GM23338 (cell line): Measurements from ENCODE around the gene CRIP3. TPM values are rescaled to one million over a fixed set of nuclear protein-coding genes. Genes with fewer than 3 reads are reported as not detected.

Experiments
- ATAC-seq: fragments of 200-7000 bp; cut with Tn5 transposase; 3 replicates; pipeline ENCODE4 v1.9.1; 2020
- DNase-seq: peaks from one replicate; pipeline ENCODE4 v3.0.0-alpha.2; 2015; ENCODE audit warnings: low spot score
- H2AFZ ChIP-seq: fragments of 200-600 bp; sonication (generic); 2 replicates; pipeline ENCODE4 v1.8.0; 2016; ENCODE audit warnings: antibody characterized with exemption, mild to moderate bottlenecking, moderate library complexity
- H3F3A ChIP-seq: fragments of 200-600 bp; sonication (generic); replicated peaks from 2 replicates; pipeline ENCODE4 v1.8.0; 2017; ENCODE audit warnings: antibody characterized with exemption, mixed run types, low read depth
- H3K27ac ChIP-seq: fragments of 200-600 bp; sonication (generic); 2 replicates; pipeline ENCODE4 v1.6.1; 2016; ENCODE audit warnings: low read depth
- H3K27me3 ChIP-seq: fragments of 200-600 bp; sonication (generic); 2 replicates; pipeline ENCODE4 v1.8.0; 2016; ENCODE audit warnings: mild to moderate bottlenecking, mixed run types, moderate library complexity; ENCODE audit not compliant: insufficient read depth
- H3K36me3 ChIP-seq: fragments of 200-600 bp; sonication (generic); 2 replicates; pipeline ENCODE4 v1.8.0; 2016; ENCODE audit warnings: mild to moderate bottlenecking; ENCODE audit not compliant: insufficient read depth
- H3K4me1 ChIP-seq: fragments of 200-600 bp; sonication (generic); 2 replicates; pipeline ENCODE4 v1.8.0; 2016; ENCODE audit warnings: mild to moderate bottlenecking, moderate library complexity; ENCODE audit not compliant: insufficient read depth
- H3K4me2 ChIP-seq: fragments of 200-600 bp; sonication (generic); 2 replicates; pipeline ENCODE4 v1.7.1; 2017; ENCODE audit warnings: mixed run types
- H3K4me3 ChIP-seq: fragments of 200-600 bp; sonication (generic); 2 replicates; pipeline ENCODE4 v1.6.1; 2016; ENCODE audit warnings: mixed run types
- H3K79me2 ChIP-seq: fragments of 200-600 bp; sonication (generic); replicated peaks from 2 replicates; pipeline ENCODE4 v1.8.0; 2017; ENCODE audit warnings: mild to moderate bottlenecking; ENCODE audit not compliant: insufficient read depth
- H3K9me2 ChIP-seq: fragments of 200-600 bp; sonication (generic); 2 replicates; pipeline ENCODE4 v1.8.0; 2017; ENCODE audit not compliant: insufficient read depth
- H4K20me1 ChIP-seq: fragments of 200-600 bp; sonication (generic); replicated peaks from 2 replicates; pipeline ENCODE4 v1.8.0; 2017; ENCODE audit warnings: mild to moderate bottlenecking; ENCODE audit not compliant: insufficient read depth
- H3K27ac Mint-ChIP-seq: 2 replicates; pipeline ENCODE4 v1.8.0; 2020; ENCODE audit warnings: inconsistent platforms, mild to moderate bottlenecking, moderate library complexity, mixed read lengths
- H3K27me3 Mint-ChIP-seq: 3 replicates; pipeline ENCODE4 v1.8.0; 2022; ENCODE audit warnings: low read depth, mild to moderate bottlenecking, moderate library complexity, mixed read lengths, inconsistent platforms; ENCODE audit not compliant: insufficient read depth, poor library complexity
- H3K36me3 Mint-ChIP-seq: 3 replicates; pipeline ENCODE4 v1.8.0; 2021; ENCODE audit warnings: low read depth, mild to moderate bottlenecking, inconsistent platforms, moderate library complexity, mixed read lengths
- H3K4me1 Mint-ChIP-seq: 3 replicates; pipeline ENCODE4 v1.8.0; 2020; ENCODE audit warnings: mild to moderate bottlenecking, inconsistent platforms, mixed read lengths
- H3K4me3 Mint-ChIP-seq: 3 replicates; pipeline ENCODE4 v1.8.0; 2021; ENCODE audit warnings: moderate library complexity, mild to moderate bottlenecking, inconsistent platforms, mixed read lengths
- H3K9me3 Mint-ChIP-seq: 3 replicates; pipeline ENCODE4 v1.8.0; 2020; ENCODE audit warnings: moderate library complexity, mild to moderate bottlenecking, inconsistent platforms, mixed read lengths
- EZH2 ChIP-seq: fragments of 200-600 bp; sonication (generic); IDR thresholded peaks from one replicate; pipeline ENCODE4 v1.8.0; 2017; ENCODE audit warnings: antibody characterized with exemption, mild to moderate bottlenecking, low read depth; ENCODE audit not compliant: unreplicated experiment
- EZH2phosphoT487 ChIP-seq: fragments of 200-600 bp; sonication (generic); IDR thresholded peaks from one replicate; pipeline ENCODE4 v1.8.1; 2018; ENCODE audit warnings: antibody characterized with exemption; ENCODE audit not compliant: unreplicated experiment
- STAT1 ChIP-seq: IDR thresholded peaks from one replicate; pipeline ENCODE4 v1.6.1; 2016; ENCODE audit warnings: antibody characterized with exemption; ENCODE audit not compliant: unreplicated experiment
- ZNF114 ChIP-seq: fragments of 250-450 bp; sonication (Bioruptor Pico); IDR thresholded peaks from 2 replicates; pipeline ENCODE4 v1.5.0; 2020; ENCODE audit warnings: mild to moderate bottlenecking, moderate library complexity
- polyA plus RNA-seq: library from polyadenylated mRNA; unstranded; fragments of >200 nt; fragmentation: Nextera tagmentation; extraction: Ambion mirVana; gene quantifications from 2 replicates; pipeline ENCODE4 v1.2.1, GENCODE V29; 2016
- total RNA-seq: library from RNA; depleted of rRNA; stranded (reverse); fragments of >200 nt; shearing (Covaris generic); gene quantifications from 2 replicates; pipeline ENCODE4 v1.2.3, GENCODE V29; 2014
- TF ChIP-seq, protein P1 (sequence below): IDR thresholded peaks from 2 replicates; pipeline ENCODE4 v1.6.1; 2016; ENCODE audit warnings: antibody characterized with exemption
- TF ChIP-seq, protein P2 (sequence below): IDR thresholded peaks from one replicate; pipeline ENCODE4 v1.6.1; 2018; ENCODE audit warnings: antibody characterized with exemption; ENCODE audit not compliant: unreplicated experiment
- TF ChIP-seq, protein P3 (sequence below), 2 experiments: fragments of 200-600 bp in 1 of 2; sonication (generic) in 1 of 2; conservative IDR thresholded peaks; 2 replicates each; pipeline versions ENCODE4 v1.5.1 to v1.6.1; 2016 to 2017; ENCODE audit warnings: antibody characterized with exemption in 2 of 2, low read depth in 2 of 2, mild to moderate bottlenecking in 2 of 2, moderate library complexity in 1 of 2

Gene CRIP3
- total and polyA plus RNA-seq, 2 experiments from 2014 or later, result 22.0 to 36.0 TPM

DNA sequence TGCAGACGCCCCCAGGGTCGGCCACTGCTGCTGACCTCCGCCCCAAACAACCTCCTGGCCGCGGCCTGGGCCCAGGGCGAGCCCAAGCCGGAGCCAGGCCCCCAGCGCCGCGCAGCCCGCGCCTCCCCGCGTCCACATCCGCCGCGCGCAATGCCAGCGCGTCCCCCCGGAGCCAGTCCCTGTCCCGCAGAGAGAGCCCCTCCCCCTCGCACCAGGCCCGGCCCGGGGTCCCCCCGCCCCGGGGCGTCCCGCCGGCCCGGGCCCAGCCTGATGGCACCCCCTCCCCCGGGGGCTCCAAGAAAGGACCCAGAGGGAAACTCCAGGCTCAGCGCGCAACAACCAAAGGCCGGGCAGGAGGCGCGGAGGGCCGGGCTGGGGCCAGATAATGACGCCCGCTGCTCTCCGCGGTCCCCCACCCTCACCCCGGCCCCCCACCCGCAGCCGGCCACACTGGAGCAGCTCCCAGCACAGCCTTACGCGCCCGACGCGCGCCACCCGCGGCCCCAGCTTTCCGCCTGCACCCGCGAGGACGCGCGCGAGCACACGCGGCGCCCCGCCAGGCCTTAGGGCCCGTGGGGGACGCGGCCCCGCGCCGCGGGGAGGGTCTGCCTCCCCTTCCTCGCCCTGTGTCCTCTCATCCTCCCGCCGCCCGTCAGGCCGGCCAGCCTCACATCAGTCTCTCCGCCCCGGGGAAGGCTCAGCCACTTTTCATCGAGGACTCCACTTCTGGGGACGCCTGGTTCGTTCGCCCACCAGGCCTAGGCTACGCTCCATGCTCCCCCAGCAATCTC, 23.4 kb downstream of the CRIP3 start:
- Histone ChIP-seq H3K9me2 (no peaks in the 10 kb centered on the region), H3K4me3 (peak overlapping the region; percentile 67), H3K27me3 (peaks cover 24% of the 10 kb centered on the region), H3K36me3 (no peaks in the 10 kb centered on the region), H3F3A (0 out of 2 replicates have a peak, but pooled peaks cover 2% of the 10 kb centered on the region), H3K4me2 (peak overlapping the region; percentile 83), H3K79me2 (no peaks in the 10 kb centered on the region), H4K20me1 (no peaks in the 10 kb centered on the region), H3K4me1 (peaks cover 4% of the 10 kb centered on the region; the same call in 1 of the 2 replicates), H3K27ac (no peak overlapping the region), H2AFZ (peak overlapping the region; percentile 87)
- Mint-ChIP-seq H3K27me3 (peaks cover 24% of the 10 kb centered on the region), H3K27ac (no peak overlapping the region), H3K4me1 (peaks cover 12% of the 10 kb centered on the region), H3K36me3 (no peaks in the 10 kb centered on the region), H3K4me3 (peak overlapping the region; percentile 65), H3K9me3 (no peaks in the 10 kb centered on the region)
- TF ChIP-seq EZH2phosphoT487 (no peak), STAT1 (no peak), ZNF114 (CRISPR knock-in tag) (no peak), EZH2 (peak; percentile 38)
- TF ChIP-seq, protein P1, sequence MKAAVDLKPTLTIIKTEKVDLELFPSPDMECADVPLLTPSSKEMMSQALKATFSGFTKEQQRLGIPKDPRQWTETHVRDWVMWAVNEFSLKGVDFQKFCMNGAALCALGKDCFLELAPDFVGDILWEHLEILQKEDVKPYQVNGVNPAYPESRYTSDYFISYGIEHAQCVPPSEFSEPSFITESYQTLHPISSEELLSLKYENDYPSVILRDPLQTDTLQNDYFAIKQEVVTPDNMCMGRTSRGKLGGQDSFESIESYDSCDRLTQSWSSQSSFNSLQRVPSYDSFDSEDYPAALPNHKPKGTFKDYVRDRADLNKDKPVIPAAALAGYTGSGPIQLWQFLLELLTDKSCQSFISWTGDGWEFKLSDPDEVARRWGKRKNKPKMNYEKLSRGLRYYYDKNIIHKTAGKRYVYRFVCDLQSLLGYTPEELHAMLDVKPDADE, result no peak
- TF ChIP-seq, protein P2, sequence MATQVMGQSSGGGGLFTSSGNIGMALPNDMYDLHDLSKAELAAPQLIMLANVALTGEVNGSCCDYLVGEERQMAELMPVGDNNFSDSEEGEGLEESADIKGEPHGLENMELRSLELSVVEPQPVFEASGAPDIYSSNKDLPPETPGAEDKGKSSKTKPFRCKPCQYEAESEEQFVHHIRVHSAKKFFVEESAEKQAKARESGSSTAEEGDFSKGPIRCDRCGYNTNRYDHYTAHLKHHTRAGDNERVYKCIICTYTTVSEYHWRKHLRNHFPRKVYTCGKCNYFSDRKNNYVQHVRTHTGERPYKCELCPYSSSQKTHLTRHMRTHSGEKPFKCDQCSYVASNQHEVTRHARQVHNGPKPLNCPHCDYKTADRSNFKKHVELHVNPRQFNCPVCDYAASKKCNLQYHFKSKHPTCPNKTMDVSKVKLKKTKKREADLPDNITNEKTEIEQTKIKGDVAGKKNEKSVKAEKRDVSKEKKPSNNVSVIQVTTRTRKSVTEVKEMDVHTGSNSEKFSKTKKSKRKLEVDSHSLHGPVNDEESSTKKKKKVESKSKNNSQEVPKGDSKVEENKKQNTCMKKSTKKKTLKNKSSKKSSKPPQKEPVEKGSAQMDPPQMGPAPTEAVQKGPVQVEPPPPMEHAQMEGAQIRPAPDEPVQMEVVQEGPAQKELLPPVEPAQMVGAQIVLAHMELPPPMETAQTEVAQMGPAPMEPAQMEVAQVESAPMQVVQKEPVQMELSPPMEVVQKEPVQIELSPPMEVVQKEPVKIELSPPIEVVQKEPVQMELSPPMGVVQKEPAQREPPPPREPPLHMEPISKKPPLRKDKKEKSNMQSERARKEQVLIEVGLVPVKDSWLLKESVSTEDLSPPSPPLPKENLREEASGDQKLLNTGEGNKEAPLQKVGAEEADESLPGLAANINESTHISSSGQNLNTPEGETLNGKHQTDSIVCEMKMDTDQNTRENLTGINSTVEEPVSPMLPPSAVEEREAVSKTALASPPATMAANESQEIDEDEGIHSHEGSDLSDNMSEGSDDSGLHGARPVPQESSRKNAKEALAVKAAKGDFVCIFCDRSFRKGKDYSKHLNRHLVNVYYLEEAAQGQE, result no peak
- TF ChIP-seq, protein P3, sequence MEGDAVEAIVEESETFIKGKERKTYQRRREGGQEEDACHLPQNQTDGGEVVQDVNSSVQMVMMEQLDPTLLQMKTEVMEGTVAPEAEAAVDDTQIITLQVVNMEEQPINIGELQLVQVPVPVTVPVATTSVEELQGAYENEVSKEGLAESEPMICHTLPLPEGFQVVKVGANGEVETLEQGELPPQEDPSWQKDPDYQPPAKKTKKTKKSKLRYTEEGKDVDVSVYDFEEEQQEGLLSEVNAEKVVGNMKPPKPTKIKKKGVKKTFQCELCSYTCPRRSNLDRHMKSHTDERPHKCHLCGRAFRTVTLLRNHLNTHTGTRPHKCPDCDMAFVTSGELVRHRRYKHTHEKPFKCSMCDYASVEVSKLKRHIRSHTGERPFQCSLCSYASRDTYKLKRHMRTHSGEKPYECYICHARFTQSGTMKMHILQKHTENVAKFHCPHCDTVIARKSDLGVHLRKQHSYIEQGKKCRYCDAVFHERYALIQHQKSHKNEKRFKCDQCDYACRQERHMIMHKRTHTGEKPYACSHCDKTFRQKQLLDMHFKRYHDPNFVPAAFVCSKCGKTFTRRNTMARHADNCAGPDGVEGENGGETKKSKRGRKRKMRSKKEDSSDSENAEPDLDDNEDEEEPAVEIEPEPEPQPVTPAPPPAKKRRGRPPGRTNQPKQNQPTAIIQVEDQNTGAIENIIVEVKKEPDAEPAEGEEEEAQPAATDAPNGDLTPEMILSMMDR (conservative IDR thresholded peaks at IDR 0.05; ENCODE audit: low read depth in 2 of 2), result no peak
- DNase-seq (peak; percentile 59), ATAC-seq (peak; percentile 69)

DNA sequence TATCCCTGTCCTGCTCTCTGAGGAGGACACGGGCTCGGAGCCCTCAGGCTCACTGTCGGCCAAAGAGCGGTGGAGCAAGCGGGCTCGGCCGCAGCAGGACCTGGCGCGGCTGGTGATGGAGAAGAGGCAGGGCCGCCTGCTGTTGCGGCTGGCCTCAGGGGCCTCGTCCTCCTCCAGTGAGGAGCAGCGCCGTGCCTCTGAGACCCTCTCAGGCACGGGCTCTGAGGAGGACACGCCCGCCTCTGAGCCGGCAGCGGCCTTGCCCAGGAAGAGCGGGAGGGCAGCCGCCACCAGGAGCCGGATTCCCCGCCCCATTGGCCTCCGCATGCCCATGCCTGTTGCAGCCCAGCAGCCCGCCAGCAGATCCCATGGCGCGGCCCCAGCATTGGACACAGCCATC, 24.7 kb downstream of the CRIP3 start:
- peaks cover 24% of the 10 kb centered on the region for H3K27me3 ChIP-seq
- no peak overlapping the region for H3K27ac ChIP-seq
- ATAC-seq (no peak), DNase-seq (no peak)
- Mint-ChIP-seq H3K27me3 (peaks cover 24% of the 10 kb centered on the region), H3K4me1 (peaks cover 15% of the 10 kb centered on the region), H3K27ac (no peak overlapping the region), H3K9me3 (no peaks in the 10 kb centered on the region), H3K4me3 (no peak overlapping the region), H3K36me3 (no peaks in the 10 kb centered on the region)
- TF ChIP-seq EZH2, result no peak
- H3F3A ChIP-seq, result 0 out of 2 replicates have a peak, but pooled peaks cover 2% of the 10 kb centered on the region
- no peak overlapping the region for H3K4me2 ChIP-seq
- H2AFZ ChIP-seq, result no peak overlapping the region
- H3K79me2 ChIP-seq, result no peaks in the 10 kb centered on the region
- H3K9me2 ChIP-seq, result no peaks in the 10 kb centered on the region
- no peak overlapping the region for H3K4me3 ChIP-seq
- no peaks in the 10 kb centered on the region for H4K20me1 ChIP-seq
- H3K4me1 ChIP-seq, result peaks cover 6% of the 10 kb centered on the region
- H3K36me3 ChIP-seq, result no peaks in the 10 kb centered on the region
